Measurements from ENCODE around the gene LIPN. TPM values are rescaled to one million over a fixed set of nuclear protein-coding genes. Genes with fewer than 3 reads are reported as not detected.

The LIPN gene
- total and polyA plus RNA-seq, 2 of the 8 experiments (the other 6 are each of a cell fraction or from before 2014, with no cell fraction given) = not detected

- no peak for TF ChIP-seq CHD7 (IDR thresholded peaks at IDR 0.05; ENCODE audit: insufficient replicate concordance, low read length)
Observed at GRCh38 chr10:88754287-88754686, 5.5 kb upstream of the LIPN start (continued).
